Thymus (tissue), 11 donors: ENCODE results near the gene ZDHHC22. TPM values are rescaled to one million over a fixed set of nuclear protein-coding genes. Genes with fewer than 3 reads are reported as not detected.

Experiments
- DNase-seq, 9 donors: peaks; one replicate each; pipeline ENCODE4 v3.0.0-alpha.2; 2013; ENCODE audit warnings: low spot score in 9 of 9, low read depth in 6 of 9, missing footprints in 1 of 9
- H3K27ac ChIP-seq, 2 donors: one replicate each; pipeline ENCODE4 v1.5.1; 2013; ENCODE audit warnings: control low read depth in 1 of 2, low read depth in 1 of 2, low read length in 1 of 2, mild to moderate bottlenecking in 1 of 2, moderate library complexity in 1 of 2
- H3K27me3 ChIP-seq, 2 donors: one replicate each; pipeline ENCODE4 v1.5.1; 2013; ENCODE audit warnings: low read length in 1 of 2; ENCODE audit not compliant: control insufficient read depth in 2 of 2, insufficient read depth in 1 of 2
- H3K36me3 ChIP-seq, 2 donors: one replicate each; pipeline ENCODE4 v1.5.1; 2013; ENCODE audit warnings: low read length in 1 of 2, mild to moderate bottlenecking in 1 of 2, moderate library complexity in 1 of 2; ENCODE audit not compliant: control insufficient read depth in 2 of 2, insufficient read depth in 2 of 2
- H3K4me1 ChIP-seq, 2 donors: one replicate each; pipeline ENCODE4 v1.5.1; 2013; ENCODE audit warnings: low read length in 2 of 2; ENCODE audit not compliant: control insufficient read depth in 2 of 2, insufficient read depth in 2 of 2
- H3K4me3 ChIP-seq, 2 donors: one replicate each; pipeline ENCODE4 v1.5.1; 2013; ENCODE audit warnings: low read length in 2 of 2, control low read depth in 1 of 2, mild to moderate bottlenecking in 1 of 2
- H3K9me3 ChIP-seq, 2 donors: one replicate each; pipeline ENCODE4 v1.5.1; 2013; ENCODE audit warnings: low read length in 1 of 2, mild to moderate bottlenecking in 1 of 2; ENCODE audit not compliant: control insufficient read depth in 2 of 2, insufficient read depth in 1 of 2
- WGBS: extraction: QIAGEN DNeasy Blood & Tissue Kit; methylation state at CpG from one replicate; pipeline ENCODE4 v1.1.7; 2013; 5-methylcytosine and 5-hydroxymethylcytosine counted together
- polyA plus RNA-seq: library from polyadenylated mRNA; stranded (reverse); fragments of 200-250 nt; gene quantifications from one replicate; pipeline ENCODE4 v1.2.3, GENCODE V29; 2013
- total RNA-seq: library from RNA; stranded (reverse); fragments of 120-200 nt; gene quantifications from one replicate; pipeline ENCODE4 v1.2.4, GENCODE V29; 2013
- donor health status: healthy.

ZDHHC22 gene
- total and polyA plus RNA-seq, 2 donors: 0.05 TPM; not detected in 1

- H3K9me3 ChIP-seq: no peaks in the 10 kb centered on the region
- no peak overlapping the region for H3K27ac ChIP-seq
- no peak overlapping the region for H3K4me3 ChIP-seq
- WGBS: 99% methylated on average over 11 of the region's 11 CpGs
- no peak for DNase-seq
- H3K27me3 ChIP-seq: no peaks in the 10 kb centered on the region
- peaks cover 27 to 44% of the 10 kb centered on the region in 2 donors for H3K36me3 ChIP-seq
- H3K4me1 ChIP-seq: no peaks in the 10 kb centered on the region
These were observed 27.9 kb downstream of the ZDHHC22 start for GRCh38 chr14:77113644-77114043.

GRCh38 chr14:77111021-77111420 lies 30.6 kb downstream of the ZDHHC22 start:
- H3K4me1 ChIP-seq: no peaks in the 10 kb centered on the region
- H3K36me3 ChIP-seq: peaks cover 28 to 44% of the 10 kb centered on the region in 2 donors
- WGBS: 96% methylated on average over 5 of the region's 5 CpGs
- DNase-seq: no peak
- H3K9me3 ChIP-seq: no peaks in the 10 kb centered on the region
- no peak overlapping the region for H3K27ac ChIP-seq
- no peak overlapping the region for H3K4me3 ChIP-seq
- no peaks in the 10 kb centered on the region for H3K27me3 ChIP-seq

- Histone ChIP-seq H3K4me1 (no peaks in the 10 kb centered on the region), H3K4me3 (no peak overlapping the region), H3K27me3 (no peaks in the 10 kb centered on the region), H3K36me3 (peaks cover 28 to 46% of the 10 kb centered on the region in 2 donors), H3K27ac (no peak overlapping the region), H3K9me3 (no peaks in the 10 kb centered on the region)
- WGBS: 99% methylated on average over 1 of the region's 1 CpG
- DNase-seq: no peak
These were observed 31.3 kb downstream of the ZDHHC22 start for GRCh38 chr14:77110286-77110685.

GRCh38 chr14:77109656-77110055 lies 31.9 kb downstream of the ZDHHC22 start:
- Histone ChIP-seq H3K36me3 (peaks cover 25 to 45% of the 10 kb centered on the region in 2 donors), H3K27ac (no peak overlapping the region)

GRCh38 chr14:77108753-77109152 lies 32.8 kb downstream of the ZDHHC22 start:
- H3K4me1 ChIP-seq: no peaks in the 10 kb centered on the region
- H3K36me3 ChIP-seq: peaks cover 20 to 37% of the 10 kb centered on the region in 2 donors
- WGBS: 94% methylated on average over 2 of the region's 2 CpGs
- H3K9me3 ChIP-seq: no peaks in the 10 kb centered on the region
- DNase-seq: no peak
- no peak overlapping the region for H3K27ac ChIP-seq
- no peak overlapping the region for H3K4me3 ChIP-seq
- H3K27me3 ChIP-seq: no peaks in the 10 kb centered on the region

More at GRCh38 chr14:77109656-77110055, 31.9 kb downstream of the ZDHHC22 start:
- Histone ChIP-seq H3K9me3 (no peaks in the 10 kb centered on the region), H3K4me1 (no peaks in the 10 kb centered on the region), H3K4me3 (no peak overlapping the region), H3K27me3 (no peaks in the 10 kb centered on the region)
- no peak for DNase-seq
- 97% methylated on average over 6 of the region's 6 CpGs for WGBS

GRCh38 chr14:77107228-77107627 lies 34.4 kb downstream of the ZDHHC22 start:
- WGBS: 99% methylated on average over 2 of the region's 2 CpGs

GRCh38 chr14:77106666-77107065 lies 34.9 kb downstream of the ZDHHC22 start:
- H3K4me3 ChIP-seq: no peak overlapping the region
- H3K27me3 ChIP-seq: no peaks in the 10 kb centered on the region
- H3K9me3 ChIP-seq: no peaks in the 10 kb centered on the region
- 98% methylated on average over 3 of the region's 3 CpGs for WGBS
- no peaks in the 10 kb centered on the region for H3K4me1 ChIP-seq
- H3K36me3 ChIP-seq: peaks cover 12 to 28% of the 10 kb centered on the region in 2 donors
- DNase-seq: no peak
- H3K27ac ChIP-seq: no peak overlapping the region

More at GRCh38 chr14:77107228-77107627, 34.4 kb downstream of the ZDHHC22 start:
- no peaks in the 10 kb centered on the region for H3K27me3 ChIP-seq
- no peaks in the 10 kb centered on the region for H3K9me3 ChIP-seq
- DNase-seq: no peak
- H3K4me1 ChIP-seq: no peaks in the 10 kb centered on the region
- peaks cover 17 to 28% of the 10 kb centered on the region in 2 donors for H3K36me3 ChIP-seq
- H3K27ac ChIP-seq: no peak overlapping the region
- no peak overlapping the region for H3K4me3 ChIP-seq

GRCh38 chr14:77105145-77105939 lies 36.2 kb downstream of the ZDHHC22 start:
- peaks cover 12 to 23% of the 10 kb centered on the region in 2 donors for H3K36me3 ChIP-seq
- 96% methylated on average over 6 of the region's 6 CpGs for WGBS

GRCh38 chr14:77104393-77104792 lies 37.2 kb downstream of the ZDHHC22 start:
- no peaks in the 10 kb centered on the region for H3K27me3 ChIP-seq
- no peak overlapping the region for H3K4me3 ChIP-seq
- WGBS: 97% methylated on average over 3 of the region's 3 CpGs
- DNase-seq: no peak
- H3K36me3 ChIP-seq: peaks cover 12 to 15% of the 10 kb centered on the region in 2 donors
- no peaks in the 10 kb centered on the region for H3K4me1 ChIP-seq
- no peaks in the 10 kb centered on the region for H3K9me3 ChIP-seq
- H3K27ac ChIP-seq: no peak overlapping the region

More at GRCh38 chr14:77105145-77105939, 36.2 kb downstream of the ZDHHC22 start:
- no peak overlapping the region for H3K4me3 ChIP-seq
- H3K27ac ChIP-seq: no peak overlapping the region
- no peaks in the 10 kb centered on the region for H3K4me1 ChIP-seq
- no peak for DNase-seq
- no peaks in the 10 kb centered on the region for H3K9me3 ChIP-seq
- no peaks in the 10 kb centered on the region for H3K27me3 ChIP-seq
